NCI-H82 treated with DMSO at 0.1 percent for 48 hours (cell line): Measurements from ENCODE around the gene OPA1.

Experiments used
- DNase-seq: peaks from one replicate; lab custom pipeline; 2025; ENCODE audit not compliant: unreplicated experiment; lab: John Stamatoyannopoulos, UW

OPA1 gene

DNA sequence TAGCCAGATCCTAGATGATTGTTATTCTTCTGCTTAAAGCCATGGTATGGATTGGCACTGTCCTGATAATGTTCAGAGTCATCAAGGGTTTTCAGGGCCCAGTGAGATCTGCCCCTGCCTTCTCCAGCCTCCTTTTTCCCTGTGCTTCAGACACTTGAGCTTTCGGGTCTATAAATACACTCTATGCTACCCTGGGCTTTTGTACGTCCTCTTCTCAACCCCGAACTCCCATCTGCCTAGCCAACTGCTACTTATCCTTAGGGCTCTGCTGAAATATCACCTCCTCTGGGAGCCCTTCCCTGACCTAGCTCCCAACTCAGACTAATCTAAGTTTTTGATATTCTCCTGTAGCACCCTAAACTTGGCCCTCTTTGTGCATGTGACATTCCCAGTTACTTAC, 115.3 kb downstream of the OPA1 start:
- DNase-seq = no peak

DNA sequence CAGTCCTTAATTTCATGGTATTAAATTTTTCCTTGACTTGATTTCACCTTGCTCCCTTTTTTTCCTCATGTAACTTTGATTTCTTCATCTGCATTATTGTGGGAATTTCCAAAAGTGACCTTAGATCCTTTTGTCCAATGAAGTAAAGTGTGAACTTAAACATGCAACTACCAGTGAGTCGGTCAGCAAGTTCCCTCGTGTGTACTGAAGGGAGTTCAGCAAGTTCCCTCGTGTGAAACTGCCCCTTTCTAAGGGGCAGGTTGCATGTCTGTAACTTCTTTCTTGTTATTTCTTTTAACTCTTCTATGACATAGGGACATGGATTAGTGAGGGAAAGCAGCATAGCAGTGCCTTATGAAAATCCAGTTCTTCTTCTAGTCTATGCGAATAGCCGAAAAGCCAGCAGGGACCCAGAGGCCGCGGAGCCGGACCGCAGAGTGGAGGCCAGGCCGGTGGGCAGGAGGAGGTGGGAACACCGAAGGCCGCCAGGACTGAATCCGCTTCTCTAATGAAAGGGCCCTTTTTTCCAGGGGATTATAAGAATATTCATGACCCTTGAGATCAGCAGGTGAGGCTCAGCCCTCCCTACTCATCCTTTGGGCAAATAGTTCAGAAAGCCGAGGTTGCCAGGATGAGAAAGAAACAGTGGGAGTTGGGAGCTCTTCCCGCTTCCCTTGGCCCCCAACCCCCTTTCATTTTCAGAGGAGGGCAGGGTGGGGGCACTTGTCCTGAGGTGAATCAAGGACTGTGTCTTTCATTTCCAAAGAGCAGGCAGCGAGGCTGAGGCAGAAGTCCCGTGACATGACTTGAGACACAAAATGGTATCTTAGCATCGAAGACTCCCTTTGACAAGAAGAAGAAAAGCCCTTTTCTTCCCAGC, 117.5 kb downstream of the OPA1 start:
- no peak for DNase-seq

DNA sequence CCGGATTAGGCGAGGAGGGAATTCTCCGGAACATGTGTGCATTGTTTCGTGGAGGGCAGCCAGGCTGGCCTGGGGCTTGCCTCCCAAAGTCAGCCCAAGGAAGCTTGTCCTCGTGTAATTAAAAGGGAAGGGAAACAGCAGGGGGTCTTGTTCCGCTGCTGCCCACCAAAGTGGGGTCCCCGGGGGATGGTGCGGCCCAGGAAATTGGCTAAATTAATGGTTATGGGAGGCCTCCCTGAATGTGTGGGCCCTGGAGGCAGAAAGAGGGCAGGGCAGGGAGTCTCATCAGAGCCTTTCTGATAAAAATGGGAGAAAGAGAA, 118.1 kb downstream of the OPA1 start:
- DNase-seq = no peak

DNA sequence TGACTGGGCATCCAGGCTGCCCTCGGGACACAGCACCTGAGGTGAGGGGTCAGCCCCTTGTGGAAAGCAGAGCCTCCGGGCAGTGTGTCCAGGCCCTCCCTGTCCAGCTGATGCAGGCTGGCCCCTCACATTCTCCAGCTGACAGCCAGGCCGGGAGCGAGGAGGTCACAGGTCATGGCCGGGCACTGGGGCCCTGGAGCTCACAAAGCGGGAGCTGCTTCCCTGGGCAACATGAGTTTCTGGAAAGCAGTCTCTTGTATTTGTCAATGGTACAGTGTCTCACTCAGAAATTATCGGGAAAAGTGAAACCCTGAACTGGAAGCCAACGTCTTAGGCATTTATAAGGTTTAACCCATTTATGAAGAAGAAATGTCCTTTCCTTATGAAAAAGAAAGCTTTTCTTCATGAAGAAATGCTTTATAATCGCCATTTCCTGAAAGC, 118.5 kb downstream of the OPA1 start:
- DNase-seq = no peak

DNA sequence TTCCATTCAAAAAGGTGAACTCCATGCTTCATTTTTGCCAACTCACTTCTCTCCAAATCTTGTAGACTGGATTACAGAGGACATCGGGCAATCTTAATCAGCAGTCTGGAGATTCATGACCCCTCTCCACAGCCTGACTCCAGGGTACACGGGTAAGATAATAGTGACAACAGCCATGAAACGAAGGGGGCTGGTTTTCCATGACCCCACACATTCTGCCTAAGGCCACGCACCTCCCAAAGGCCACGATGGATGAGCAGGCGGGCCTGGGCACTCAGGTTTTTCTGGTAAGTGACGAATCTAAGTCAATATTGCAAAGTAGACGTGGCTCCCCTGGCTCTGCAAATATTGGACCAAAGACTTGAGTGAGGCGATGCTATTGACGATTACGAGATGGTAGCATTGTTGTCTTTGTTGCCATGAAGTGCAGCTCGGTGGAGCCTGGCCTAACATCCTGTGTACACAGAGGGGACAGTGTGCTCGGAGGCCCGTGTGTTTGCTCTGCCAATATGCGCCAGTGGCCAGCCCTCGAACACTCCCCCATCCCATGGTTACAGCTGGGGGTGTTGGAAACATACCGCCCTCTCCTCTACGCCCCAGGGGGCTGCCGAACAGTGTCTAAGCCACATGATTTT, 119.1 kb downstream of the OPA1 start:
- DNase-seq = no peak

DNA sequence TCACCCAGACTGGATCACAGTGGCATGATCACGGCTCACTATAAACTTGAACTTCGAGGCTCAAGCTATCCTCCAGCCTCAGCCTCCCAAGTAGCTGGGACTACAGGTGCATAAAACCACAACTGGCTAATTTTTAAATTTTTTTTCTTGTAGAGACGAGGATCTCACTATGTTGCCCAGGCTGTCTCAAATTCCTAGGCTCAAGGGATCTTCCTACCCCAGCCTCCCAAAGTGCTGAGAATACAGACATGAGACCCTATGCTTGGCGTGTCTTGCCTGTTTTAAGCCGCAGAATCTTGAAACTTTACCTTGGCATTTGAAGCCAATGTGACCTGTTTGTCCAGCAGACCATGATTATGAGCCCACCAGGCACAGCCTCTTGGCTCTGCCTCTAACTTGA, 119.9 kb downstream of the OPA1 start:
- DNase-seq = no peak

DNA sequence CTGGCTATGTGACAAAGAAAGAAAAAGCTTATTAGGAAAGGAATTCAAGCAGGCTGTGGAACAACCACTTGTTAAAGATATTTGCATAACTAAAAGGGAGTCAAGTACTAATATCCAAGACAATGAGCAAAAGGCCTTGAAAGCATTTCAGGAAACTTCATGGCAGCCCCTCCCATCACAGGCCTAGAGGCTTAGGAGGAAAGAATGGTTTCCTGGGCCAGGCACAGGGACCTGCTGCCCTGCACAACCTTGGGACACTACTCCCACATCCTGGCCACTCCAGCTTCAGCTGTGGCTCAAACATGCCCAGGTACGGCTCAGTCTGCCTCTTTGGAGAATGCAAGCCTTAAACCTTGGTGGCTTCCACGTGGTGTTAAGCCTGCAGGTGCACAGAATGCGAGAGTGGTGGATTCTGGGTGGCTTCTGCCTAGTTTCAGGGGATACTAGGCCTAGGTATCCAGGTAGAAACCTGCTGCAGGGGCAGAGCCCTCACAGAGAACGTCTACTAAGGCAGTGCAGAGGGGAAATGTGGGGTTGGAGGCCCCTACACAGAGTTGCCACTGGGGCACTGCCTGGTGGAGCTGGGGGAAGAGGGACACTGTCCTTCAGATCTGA, 121.6 kb downstream of the OPA1 start:
- no peak for DNase-seq

DNA sequence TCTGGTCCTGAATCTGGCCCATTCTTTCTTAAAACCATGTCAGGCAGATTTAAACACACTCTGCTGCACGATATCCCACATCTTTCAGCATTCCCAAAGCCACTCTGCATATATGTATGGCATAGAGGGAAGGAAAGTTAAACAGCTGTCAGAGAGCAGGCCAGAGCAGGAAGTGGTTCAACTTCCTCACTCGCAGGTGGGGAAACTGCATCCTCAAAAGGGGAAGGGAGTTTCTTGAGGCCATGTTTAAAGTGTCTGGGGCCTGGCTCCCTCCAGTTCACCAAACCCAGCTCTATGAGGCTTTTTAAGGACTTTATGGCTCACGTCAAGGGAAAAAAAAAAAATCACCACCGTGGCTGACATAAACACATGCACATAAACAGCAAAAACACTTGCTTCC, 123.1 kb downstream of the OPA1 start:
- DNase-seq = no peak

DNA sequence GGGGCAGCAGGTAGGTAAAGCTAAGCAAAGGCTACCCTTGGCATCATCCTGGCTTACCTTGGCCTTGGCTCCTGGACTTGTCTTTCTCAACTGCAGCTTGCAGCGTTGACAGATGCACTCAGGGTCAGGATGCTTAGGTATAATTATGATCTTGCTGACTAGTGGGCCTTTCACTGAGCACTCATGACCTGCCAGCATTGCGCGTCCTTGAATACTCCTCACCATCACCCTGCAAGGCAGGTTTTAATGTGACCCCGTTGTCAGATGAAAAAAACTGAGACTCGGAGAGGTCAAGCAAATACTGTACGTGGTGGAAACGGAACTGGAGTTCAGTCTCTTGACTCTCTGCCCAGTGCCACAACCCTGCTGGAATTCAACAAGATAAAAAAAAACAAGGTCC, 126.7 kb downstream of the OPA1 start:
- no peak for DNase-seq

DNA sequence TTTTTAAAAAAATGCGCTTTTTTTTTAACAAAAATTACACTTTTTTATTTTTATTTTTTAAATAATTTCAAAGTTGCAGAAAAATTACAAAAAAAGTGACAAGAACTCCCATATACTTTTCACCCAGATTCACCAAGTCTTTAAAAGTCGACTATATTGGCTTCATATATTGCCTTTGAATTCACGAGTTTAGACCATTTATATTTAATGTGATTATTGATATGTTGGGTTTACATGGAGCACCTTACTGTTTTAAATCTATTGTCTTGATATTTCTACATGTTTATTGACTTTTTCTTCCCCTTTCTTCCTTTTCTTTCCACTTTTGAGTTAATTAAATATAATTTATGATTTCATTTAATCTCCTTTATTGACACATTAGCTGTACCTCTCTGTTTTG, 127.2 kb downstream of the OPA1 start:
- DNase-seq = no peak

DNA sequence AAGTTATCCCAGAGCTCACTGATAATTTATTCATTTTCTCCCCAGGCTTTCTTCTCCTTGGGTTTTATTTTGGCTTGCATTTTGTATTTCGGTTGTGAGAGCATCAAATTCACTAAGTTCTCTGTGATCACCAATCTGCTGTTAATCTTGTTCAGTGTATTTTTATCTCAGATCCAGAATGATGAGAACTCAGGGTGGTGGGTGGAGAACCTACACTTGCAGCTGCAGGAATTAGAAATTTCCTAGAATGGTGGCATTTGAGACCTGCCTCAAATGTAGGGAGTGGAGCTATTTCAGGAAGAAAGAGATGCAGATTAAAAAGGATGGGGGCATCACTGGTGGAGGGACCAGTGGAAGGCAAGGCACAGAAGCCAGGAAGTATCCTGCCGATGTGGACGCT, 129.6 kb downstream of the OPA1 start:
- no peak for DNase-seq

DNA sequence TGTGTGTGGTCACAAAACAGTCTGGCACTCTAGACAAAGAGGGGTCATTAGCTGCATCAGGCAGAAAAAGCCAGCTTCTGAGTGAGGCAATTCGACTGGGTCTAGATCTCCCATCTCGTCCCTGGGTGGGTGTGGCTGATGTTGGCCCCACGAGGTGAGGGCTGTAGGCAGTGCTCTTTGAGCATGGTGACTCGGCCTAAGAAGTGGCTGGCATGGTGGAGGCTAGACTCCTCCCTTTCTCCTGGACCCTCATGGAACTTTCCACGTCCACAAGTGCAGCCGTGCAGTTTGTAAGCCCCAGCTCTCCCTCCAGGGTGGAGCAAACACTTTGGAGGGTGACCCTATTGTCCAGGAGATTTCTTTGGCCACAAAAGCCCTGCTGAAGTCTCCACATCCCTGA, 134.1 kb downstream of the OPA1 start:
- no peak for DNase-seq

DNA sequence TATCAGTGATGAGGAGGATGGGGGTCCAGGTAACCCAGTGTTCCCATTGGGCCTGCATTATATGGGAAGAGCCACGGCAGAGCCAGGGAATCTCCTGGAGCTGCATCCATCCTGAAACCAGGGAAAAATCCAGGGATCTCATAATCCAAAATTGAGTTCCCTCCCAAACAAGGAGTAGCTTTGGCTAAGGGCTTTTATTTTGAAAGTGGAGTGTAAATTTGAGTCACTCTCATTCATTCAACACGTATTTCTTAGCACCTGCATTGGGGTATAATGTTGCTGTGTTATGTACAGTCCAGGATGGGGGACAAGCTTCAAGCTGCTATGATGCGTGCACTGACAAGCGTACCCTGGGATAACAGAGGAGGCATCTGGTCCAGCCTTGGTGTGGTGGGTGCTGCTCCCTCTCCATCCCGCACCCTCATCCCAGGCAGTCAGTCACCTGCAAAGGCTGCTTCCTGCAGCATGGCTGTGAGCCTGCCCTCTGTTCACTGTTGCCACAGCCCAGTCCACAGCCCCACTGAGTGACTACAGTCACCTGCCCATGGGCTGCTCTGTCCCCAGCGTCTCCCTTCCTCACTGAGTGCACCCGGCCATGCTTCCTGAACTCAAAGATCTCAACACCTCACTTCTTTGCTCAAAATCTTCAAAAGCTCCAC, 135.6 kb downstream of the OPA1 start:
- no peak for DNase-seq

DNA sequence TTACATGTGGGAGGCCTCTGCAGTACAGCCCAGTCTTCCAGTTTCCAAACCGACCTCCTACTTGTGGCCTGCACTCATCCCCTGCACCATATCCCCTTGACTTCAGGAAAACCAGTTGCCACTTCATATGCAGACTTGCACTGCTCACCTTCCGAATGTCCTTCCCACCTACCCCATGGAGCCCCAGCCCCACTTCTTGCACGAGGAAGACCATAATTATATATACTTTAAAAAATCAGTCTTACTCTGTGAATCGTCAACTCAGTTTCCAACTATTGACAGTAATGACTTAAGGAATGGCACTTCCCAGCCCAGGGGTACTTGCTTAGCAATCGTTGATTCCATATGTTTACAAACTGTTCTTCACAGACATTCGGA, 136.1 kb downstream of the OPA1 start:
- no peak for DNase-seq

DNA sequence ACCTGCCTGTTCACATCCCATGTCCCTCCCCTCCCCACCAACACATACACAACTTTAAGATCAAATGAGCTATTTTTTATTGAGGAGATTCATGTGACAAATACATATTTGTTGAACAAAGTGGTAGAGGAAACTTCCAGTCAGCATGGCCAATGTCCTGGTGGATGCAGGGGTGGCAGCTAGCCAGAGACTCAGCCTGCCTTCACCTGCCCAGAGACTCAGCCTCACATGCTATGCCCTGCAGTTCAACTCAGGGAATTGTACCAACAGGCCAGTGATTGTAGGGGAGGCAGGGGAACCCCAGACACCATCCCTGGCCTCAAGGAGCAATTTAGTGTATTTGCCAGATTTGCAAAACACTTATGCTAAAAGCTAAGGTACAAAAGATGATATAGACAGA, 136.6 kb downstream of the OPA1 start:
- DNase-seq = no peak

DNA sequence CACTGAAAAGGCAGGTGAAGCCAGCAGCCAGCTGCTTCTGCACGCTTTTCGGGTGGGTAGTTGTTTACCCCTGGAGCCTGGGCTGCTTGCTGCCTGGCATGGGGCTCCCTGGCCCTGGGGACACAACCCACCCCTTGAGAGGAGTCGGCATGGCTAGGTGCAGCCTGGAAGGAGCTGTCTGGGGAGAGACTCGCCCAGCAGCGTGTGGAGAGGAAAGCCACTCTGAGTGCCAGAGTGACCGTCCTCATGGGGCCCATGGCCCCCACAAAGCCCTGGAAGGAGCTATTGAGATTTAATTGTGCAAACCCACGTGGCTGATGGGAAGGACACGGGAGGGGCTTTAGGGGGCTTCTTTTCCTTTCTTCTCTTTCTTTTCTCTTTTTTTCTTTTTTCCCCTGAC, 137.5 kb downstream of the OPA1 start:
- no peak for DNase-seq

DNA sequence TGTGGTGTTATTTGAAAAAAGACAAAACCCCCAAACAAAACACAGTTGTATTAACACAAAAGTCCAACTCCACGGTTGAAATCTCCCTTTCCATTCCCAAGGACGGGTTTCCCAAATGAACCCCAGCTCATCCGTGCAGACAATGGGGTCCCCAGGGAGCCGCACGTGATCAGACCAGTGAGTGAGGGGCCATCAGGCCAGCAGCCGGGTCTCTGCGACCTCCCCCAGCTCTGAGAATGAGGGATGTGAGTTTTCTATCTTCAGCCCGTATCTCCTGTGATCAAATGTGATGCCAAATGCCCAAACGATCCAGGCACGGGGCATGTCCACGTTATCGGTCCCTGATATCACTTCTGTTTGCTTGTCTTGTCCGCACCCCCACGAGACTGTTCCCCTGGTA, 138.0 kb downstream of the OPA1 start:
- no peak for DNase-seq

DNA sequence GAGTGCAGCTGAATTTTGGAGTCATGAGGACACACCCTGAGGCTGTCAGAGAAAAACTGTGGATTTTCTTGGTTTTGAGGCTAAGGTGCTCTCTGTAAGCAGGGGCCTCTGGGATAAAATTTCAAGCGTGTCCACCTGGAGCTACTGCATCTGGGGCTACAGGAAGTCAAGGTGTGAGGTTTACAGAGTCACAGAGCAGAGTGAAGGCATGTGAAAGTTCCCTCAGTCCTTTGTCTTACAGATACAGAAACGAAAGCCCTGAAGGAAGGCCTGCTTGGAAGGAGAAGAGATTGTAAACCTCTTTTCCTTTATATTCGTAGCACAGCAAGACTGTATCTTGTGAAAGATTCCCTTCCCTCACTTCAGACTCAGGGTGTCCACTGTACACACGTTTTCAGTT, 138.6 kb downstream of the OPA1 start:
- no peak for DNase-seq

DNA sequence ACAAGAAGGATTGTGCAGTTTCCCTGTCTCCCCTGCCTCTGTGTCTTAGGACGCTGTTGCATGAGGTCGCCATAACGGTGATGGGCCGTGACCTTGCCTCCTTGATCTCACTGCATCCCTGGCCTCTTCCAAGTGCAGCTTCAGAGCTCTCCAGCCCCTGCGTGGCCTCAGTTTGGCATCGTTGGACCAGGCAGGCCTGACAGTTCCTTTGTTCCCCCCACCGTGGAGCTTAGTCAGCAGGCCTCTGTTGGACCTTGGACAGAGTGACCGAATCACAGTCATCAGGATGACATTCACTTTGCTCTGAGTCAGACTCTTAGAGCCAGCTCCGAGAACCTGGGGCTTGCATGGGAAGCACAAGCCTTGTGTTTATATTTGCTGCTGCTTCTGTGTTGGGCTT, 139.4 kb downstream of the OPA1 start:
- DNase-seq = no peak

DNA sequence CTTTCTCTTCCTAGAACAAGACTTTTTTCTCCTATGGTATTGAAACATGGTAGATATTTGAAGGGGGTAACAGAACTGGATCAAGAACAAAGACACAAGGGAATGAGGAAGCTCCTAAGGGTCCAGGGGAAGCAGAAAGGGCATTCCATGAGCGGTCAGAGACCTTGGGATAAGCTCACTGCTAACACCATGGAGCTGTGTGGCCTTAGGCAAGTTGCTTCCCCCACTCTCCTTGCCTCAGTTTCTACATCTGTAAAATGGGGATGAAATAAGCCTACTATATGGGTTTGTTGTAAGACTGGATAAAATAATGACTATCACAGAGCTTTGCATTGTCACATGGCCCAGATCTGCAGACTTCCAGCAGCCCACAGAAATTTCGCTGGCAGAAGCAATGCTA, 139.8 kb downstream of the OPA1 start:
- DNase-seq = no peak

DNA sequence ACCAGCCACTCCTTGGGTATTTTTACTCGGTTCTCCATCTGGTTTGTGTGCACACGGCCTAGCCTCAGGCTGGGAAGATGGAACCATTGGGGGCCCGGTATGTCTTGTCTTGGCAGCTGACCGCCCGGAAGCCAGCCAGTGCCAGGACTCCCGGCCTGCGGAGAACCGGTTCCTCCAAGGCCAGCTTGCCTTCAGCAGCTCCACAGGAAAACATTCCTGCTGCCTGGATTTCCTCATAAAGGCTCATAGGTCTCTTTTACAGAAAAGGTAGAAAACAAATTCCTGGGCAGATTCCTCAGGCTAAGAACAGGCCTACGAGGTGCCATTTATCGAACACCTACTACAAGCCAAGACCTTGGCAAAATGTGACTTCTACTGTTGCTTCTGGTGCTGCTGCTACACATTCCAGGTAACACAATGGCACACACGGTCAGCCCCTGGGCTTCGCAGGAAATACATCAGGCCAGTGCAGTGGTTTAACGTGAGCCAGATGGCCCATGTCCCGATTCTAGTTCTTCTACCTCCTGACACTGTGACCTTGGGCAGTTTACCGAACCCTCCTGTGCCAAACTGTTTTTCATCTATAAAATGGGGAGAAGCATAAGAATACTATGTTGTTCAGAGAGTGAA, 141.8 kb downstream of the OPA1 start:
- no peak for DNase-seq

DNA sequence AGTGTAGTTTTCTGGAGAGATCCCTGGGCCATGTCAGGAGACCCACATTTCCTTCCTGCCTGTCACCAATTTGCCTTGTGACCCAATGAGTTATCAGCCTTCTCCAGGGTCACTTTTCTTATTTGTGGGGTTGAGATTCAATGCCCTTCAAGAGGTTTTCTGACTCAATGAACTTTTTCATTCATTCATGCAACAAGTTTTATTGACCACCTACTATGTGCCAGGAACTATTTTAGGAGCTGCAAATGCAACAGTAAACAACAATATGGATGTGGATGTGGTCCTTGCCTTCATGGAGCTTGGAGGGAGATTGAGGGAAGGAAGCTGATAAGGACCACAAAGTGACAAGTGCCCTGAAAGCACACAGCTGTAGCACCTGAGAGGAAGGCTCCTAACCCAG, 142.8 kb downstream of the OPA1 start:
- no peak for DNase-seq
